ENCODE data around the gene ADGRD1.
A peak's percentile ranks its signal among the peaks of the same experiment; 100 is the strongest.
"Not testable (repeated sequence)": the region's sequence is repeated elsewhere in the genome, so short reads cannot be mapped to it uniquely, and the experiment has no call there.

Gene ADGRD1

GRCh38 chr12:130953771-130954543 is at the start of gene ADGRD1:
ADGRD1 (plus strand) TSS chr12:130953907; CDS start chr12:130954466, 559 bp downstream.
- no peak for DNase-seq

GRCh38 chr12:130904064-130904463 is 49.6 kb upstream of the ADGRD1 start:
- DNase-seq, result no peak

DNA sequence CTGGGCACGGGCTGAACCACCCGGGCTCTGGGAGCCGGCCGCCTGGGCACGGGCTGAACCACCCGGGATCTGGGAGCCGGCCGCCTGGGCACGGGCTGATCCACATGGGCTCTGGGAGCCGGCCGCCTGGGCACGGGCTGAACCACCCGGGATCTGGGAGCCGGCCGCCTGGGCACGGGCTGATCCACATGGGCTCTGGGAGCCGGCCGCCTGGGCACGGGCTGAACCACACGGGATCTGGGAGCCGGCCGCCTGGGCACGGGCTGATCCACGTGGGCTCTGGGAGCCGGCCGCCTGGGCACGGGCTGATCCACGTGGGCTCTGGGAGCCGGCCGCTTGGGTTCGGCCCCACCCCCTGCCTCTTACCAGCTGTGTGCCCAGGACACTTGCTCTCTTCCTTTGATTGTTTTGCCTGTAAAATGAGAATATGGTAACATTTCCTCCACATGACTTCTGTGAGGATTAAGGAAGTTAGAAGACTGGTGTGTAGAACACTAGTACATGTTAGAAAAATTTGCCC is 48.7 kb upstream of the ADGRD1 start:
- DNase-seq, result not testable (repeated sequence)

DNA sequence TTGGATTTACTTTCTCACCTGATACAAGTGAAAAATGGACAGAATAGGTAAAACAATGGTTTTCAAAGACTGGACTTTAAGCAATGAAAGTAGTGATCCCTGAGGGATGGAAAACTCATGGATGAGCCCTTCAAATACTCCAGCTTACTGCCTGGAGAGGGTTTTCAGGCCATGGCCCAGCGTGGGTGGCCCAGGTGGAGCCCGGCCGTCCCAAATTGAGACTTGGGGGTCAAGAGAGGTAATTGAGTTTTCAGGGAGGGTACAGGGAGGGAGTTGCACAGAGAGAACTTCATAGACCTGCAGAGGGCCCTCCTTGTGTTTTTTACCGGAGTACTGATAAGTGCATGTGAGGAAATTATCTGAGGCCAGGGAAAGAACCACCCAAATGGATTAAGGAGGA is 44.6 kb upstream of the ADGRD1 start:
- no peak for DNase-seq

DNA sequence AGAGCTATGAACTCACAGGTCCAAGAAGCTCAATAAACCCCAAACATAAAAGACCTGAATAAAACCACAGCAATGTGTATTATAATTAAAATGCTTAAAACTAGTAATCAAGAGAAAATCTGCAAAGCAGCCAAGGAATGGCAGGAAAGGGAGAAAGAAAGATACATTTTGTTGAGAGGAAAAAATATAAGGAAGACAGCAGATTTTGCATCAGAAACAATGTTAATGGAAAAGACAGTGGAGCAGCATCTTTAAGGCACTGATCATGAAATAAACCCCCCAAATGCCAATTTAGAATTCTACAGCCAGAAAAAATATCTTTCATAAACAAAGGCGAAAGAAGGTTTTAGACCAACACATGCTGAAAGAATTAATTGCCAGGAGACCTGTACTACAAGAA is 42.5 kb upstream of the ADGRD1 start:
- no peak for DNase-seq

- DNase-seq, result no peak
Measured at GRCh38 chr12:130911933-130912332, 41.8 kb upstream of the ADGRD1 start.

DNA sequence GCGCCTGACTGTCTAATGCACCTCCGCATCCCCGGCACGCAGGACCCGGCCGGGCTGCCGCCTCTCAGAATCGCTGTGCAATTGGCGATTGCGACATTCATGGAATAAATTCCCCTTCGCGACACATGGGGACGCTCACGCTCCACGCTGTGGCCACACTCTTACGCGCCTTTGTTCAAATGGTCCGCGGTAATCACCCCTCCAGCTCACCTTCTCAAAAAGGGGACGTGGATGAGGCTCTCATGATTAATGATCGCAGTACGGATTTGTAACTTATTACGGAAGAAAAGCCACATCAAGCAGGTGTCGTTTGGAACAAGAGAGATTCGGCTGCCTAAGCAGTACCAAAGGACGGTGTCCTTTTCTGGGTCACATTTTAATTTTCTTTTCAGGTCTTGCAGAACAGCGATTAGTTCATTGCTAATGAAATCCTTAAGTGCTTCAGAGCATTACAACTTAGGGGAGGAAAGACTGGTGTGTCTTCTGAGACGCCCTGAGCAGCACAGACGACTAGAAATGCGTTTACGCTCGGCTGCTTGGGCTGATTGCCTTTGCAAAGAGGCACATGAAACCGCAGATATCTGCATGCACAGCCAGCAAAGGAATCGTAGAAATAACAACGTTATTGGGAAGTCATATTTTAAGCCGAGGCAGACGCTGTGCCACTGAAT is 37.3 kb upstream of the ADGRD1 start:
- peak in 1 of 2 donors; percentile 31 for DNase-seq

GRCh38 chr12:130917607-130918006 is 36.1 kb upstream of the ADGRD1 start:
- no peak for DNase-seq

DNA sequence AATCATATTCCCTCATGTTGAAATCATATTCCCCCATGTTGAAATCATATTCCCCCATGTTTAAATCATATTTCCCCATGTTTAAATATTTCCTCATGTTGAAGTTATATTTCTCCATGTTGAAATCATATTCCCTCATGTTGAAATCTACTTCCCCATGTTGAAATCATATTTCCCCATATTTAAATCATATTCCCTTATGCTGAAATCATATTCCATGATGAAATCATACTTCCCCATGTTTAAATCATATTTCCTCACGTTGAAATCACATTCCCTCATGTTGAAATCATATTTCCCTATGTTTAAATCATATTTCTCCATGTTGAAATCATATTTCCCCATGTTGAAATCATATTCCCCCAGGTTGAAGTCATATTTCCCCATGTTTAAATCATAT is 34.6 kb upstream of the ADGRD1 start:
- no peak for DNase-seq

DNA sequence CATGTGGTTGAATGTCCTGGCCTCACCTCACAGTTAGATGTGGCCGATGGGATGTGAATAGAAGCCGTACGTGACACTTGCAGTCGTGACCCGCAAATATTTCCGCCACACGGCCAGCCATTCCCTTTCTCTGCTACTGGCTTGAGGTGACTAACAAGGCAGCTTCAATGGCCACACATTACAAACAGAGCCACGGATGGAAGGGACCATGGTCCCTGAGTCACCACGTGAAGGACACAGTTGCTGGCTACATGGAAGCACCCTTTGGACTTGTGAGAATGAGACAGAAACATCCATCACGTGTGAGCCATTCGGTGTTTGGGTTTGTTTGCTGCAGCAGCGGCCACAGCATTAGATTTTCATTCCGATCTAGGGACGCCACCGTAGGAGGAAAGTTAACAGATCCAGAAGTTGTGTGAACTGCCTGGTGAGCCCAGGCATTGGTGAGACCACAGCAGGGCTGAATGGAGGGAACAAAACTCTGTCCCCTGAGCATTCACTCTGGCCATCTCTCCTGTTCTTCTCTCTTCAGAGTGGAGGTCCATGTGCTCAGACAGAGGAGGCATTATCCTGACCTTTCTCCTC is 33.5 kb upstream of the ADGRD1 start:
- DNase-seq, result no peak

GRCh38 chr12:130920723-130921381 is 32.9 kb upstream of the ADGRD1 start:
- no peak for DNase-seq

DNA sequence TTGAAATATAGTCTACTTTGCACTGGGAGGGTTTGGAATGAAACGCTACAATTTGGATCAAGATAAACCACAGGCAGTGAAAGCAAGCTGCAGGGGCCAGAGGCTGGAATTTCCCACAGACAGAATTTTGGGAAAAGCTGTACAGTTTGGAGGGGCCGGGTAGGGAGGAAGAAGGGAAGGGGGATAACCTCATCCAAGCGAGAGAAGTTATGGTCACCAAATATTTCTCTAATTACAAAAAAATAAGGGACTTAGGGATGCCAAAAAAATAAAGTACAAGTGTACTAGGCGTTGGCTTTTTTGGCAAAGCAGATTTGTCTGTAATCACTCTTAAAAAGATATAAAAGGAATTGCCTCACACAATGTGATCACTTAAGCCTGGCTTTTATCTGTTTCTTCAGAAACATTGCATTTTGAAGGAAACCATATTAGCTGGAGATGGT is 31.2 kb upstream of the ADGRD1 start:
- DNase-seq, result no peak

GRCh38 chr12:130924966-130925665 is 28.6 kb upstream of the ADGRD1 start:
- no peak for DNase-seq

DNA sequence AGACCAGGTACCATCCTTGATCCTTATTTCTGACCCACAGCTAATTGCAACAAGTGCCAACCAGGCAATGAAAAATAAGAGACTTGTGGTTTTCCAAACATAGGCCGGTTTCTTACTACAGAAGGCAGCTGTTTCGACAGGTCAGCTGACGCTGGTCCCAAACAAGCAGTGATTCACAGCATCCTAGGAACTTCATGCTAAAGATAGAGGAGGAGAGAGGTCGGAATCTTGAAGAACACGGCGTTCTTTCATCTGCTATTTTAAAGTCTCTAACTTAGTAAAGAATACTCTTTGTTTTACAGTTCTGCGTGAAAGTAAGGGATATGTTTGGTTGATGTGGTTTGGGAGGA is 28.1 kb upstream of the ADGRD1 start:
- DNase-seq, result no peak

- DNase-seq, result no peak
Measured at GRCh38 chr12:130929363-130929762, 24.3 kb upstream of the ADGRD1 start.

- DNase-seq, result no peak
Measured at GRCh38 chr12:130932061-130932930, 21.4 kb upstream of the ADGRD1 start.

DNA sequence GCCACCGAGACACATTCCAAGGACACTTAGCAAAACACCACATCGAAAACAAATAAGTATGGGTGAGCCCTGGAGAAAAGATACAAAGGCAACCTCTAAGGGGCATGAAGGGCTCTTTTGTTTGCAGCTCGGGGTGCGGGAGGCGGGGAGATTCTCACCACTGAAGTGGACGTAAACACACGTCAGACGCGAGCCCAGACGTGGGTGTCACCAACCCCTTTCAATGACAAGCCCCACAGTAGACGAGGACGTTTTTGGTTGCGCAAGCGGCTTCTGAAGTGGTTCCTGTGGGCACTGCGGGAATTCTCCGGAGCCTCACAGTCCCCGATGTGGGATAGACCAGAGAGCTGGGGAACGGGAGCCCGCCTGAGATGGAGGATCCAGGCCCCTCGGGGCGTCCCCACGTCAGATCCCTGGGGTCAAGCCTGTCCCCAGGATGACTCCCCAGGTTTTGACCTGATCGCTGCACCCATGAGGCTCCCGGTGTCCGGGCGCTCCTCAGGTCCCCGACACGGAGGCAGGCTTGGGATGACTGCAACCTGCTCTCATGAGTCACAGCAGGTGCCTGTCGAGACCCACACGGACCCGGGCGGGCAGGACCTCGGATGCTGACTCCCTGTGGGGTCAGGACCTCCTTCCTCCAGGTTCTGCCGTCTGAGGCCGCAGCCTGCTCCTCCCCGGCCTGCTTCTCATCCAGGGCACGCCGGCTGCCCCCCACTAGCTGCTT is 20.3 kb upstream of the ADGRD1 start:
- no peak for DNase-seq

GRCh38 chr12:130934753-130935152 is 19.0 kb upstream of the ADGRD1 start:
- DNase-seq, result no peak

- no peak for DNase-seq
Measured at GRCh38 chr12:130936561-130936960, 17.1 kb upstream of the ADGRD1 start.

DNA sequence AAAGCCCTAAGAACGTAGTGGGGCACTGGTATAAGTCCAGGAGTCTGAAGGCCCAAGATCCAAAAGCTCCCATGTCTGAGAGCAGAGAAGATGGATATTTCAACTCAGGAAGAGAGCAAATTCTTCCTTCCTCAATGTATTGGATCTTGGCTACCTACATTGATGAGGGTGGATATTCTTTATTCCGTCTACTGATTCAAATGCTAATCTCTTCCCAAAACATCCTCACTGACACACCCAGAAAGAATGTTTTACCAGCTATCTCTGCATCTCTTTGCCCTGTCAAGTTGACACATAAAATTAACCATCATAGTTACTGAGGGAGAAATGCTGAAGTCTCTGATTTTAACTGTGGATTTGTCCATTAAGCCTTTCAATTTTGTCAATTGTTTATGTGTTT is 16.6 kb upstream of the ADGRD1 start:
- no peak for DNase-seq

GRCh38 chr12:130937546-130937945 is 16.2 kb upstream of the ADGRD1 start:
- not testable (repeated sequence) for DNase-seq

All from stimulated activated CD4-positive, alpha-beta T cell treated with anti-CD3 and anti-CD28 coated beads, Interleukin-2, amount 100 ng/mL, for 24 hours (primary cell).